OCI-LY3 (cell line): ENCODE results near the gene PTPRM.

Source experiments
- H2AFZ ChIP-seq: fragments of 200-600, 300-600 bp; shearing (Covaris generic); 2 replicates; pipeline ENCODE4 v1.6.0; 2014; ENCODE audit warnings: antibody characterized with exemption, low read depth, low read length
- H3K27ac ChIP-seq: fragments of 200-600, 300-600 bp; sonication (generic); 2 replicates; pipeline ENCODE4 v1.5.1; 2014; ENCODE audit warnings: mild to moderate bottlenecking, low read length, moderate library complexity, mixed read lengths
- H3K27me3 ChIP-seq: fragments of 200-600, 300-600 bp; sonication (generic); 2 replicates; pipeline ENCODE4 v1.6.1; 2014; ENCODE audit warnings: low read depth, low read length, mixed read lengths
- H3K36me3 ChIP-seq: fragments of 200-600, 300-600 bp; sonication (generic); replicated peaks from 2 replicates; pipeline ENCODE3; 2014; ENCODE audit warnings: low read depth, low read length, mixed read lengths
- H3K4me1 ChIP-seq: fragments of 300-600, 200-600 bp; sonication (generic); 2 replicates; pipeline ENCODE4 v1.6.1; 2014; ENCODE audit warnings: low read length, mixed read lengths
- H3K4me2 ChIP-seq: fragments of 200-600, 300-600 bp; sonication (generic); 2 replicates; pipeline ENCODE4 v1.6.1; 2014; ENCODE audit warnings: low read length, mixed read lengths
- H3K4me3 ChIP-seq: fragments of 300-600, 200-600 bp; sonication (generic); 2 replicates; pipeline ENCODE4 v1.5.1; 2014; ENCODE audit warnings: antibody characterized with exemption, mild to moderate bottlenecking, low read length, moderate library complexity
- H3K79me2 ChIP-seq: fragments of 300-600, 200-600 bp; shearing (Covaris generic); 2 replicates; pipeline ENCODE4 v1.6.1; 2014; ENCODE audit warnings: mild to moderate bottlenecking, low read length, mixed read lengths
- H3K9ac ChIP-seq: fragments of 300-600, 200-600 bp; shearing (Covaris generic); 2 replicates; pipeline ENCODE4 v1.6.0; 2014; ENCODE audit warnings: mild to moderate bottlenecking, low read length, moderate library complexity
- H3K9me3 ChIP-seq: fragments of 200-600, 300-600 bp; shearing (Covaris generic); 2 replicates; pipeline ENCODE4 v1.6.1; 2014; ENCODE audit warnings: low read length, mixed read lengths; ENCODE audit not compliant: insufficient read depth
- H4K20me1 ChIP-seq: fragments of 200-600, 300-600 bp; sonication (generic); 2 replicates; pipeline ENCODE4 v1.6.1; 2016; ENCODE audit warnings: low read length, mixed read lengths; ENCODE audit not compliant: insufficient read depth
- CTCF ChIP-seq: fragments of 200-600, 300-600 bp; sonication (generic); IDR thresholded peaks from 2 replicates; pipeline ENCODE4 v1.5.1; 2014; ENCODE audit warnings: antibody characterized with exemption, low read length, low read depth
- EZH2phosphoT487 ChIP-seq: fragments of 200-600 bp; shearing (Covaris generic); IDR thresholded peaks from 2 replicates; pipeline ENCODE4 v1.6.1; 2018; ENCODE audit warnings: antibody characterized with exemption, mixed run types, low read depth

The PTPRM gene

GRCh38 chr18:7754725-7755181 lies 187.6 kb downstream of the PTPRM start:
- no peaks in the 10 kb centered on the region; the same call in 1 of the 2 replicates for H3K27me3 ChIP-seq
- no peaks in the 10 kb centered on the region for H4K20me1 ChIP-seq
- H3K4me3 ChIP-seq: no peak overlapping the region
- no peaks in the 10 kb centered on the region for H3K4me1 ChIP-seq
- H3K9me3 ChIP-seq: no peaks in the 10 kb centered on the region
- no peak overlapping the region for H3K4me2 ChIP-seq
- no peaks in the 10 kb centered on the region for H3K36me3 ChIP-seq
- no peaks in the 10 kb centered on the region for H3K79me2 ChIP-seq
- TF ChIP-seq EZH2phosphoT487 (no peak), CTCF (no peak)
- H2AFZ ChIP-seq: no peak overlapping the region
- H3K27ac ChIP-seq: no peak overlapping the region
- no peak overlapping the region for H3K9ac ChIP-seq

DNA sequence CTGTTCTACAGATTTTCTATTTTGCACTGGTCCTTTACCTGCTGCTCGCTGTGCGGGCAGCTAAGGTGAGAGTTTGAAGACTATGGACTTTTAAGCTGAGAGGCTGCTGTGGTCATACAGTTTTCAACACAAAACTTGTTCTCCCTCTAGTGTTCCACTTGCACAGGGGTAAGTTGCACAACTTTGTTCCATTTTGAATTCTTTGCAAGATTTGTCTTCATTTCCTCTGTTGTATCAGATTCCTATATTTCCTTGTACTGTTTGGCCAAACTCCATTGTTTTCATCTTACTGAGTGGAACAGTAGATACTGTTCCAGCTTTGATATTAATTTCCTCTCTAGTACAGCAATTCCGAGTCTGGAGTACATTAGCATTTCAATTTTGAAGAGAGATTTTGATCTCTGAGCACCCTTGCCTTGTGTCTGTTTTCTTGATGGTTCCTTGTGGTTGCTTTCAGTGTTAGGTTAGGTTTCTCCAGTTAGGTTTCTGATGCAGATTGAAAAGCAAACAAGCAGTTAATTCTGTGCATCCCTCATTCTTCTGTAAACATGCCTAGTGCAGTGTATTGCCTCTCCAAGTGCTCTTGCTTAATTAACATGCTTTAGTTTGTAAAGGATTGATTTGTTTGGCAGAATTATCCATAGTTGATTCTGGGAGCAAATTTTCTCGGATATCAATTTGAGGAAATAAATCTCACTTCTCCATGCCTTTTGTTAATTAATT lies 188.8 kb downstream of the PTPRM start:
- H3K4me3 ChIP-seq: no peak overlapping the region
- no peaks in the 10 kb centered on the region for H3K9me3 ChIP-seq
- no peak overlapping the region for H3K9ac ChIP-seq
- H3K27me3 ChIP-seq: no peaks in the 10 kb centered on the region; the same call in 1 of the 2 replicates
- H2AFZ ChIP-seq: no peak overlapping the region
- TF ChIP-seq CTCF: no peak
- no peak for TF ChIP-seq EZH2phosphoT487
- no peaks in the 10 kb centered on the region for H4K20me1 ChIP-seq
- H3K79me2 ChIP-seq: no peaks in the 10 kb centered on the region
- no peaks in the 10 kb centered on the region for H3K4me1 ChIP-seq
- no peak overlapping the region for H3K27ac ChIP-seq
- H3K36me3 ChIP-seq: no peaks in the 10 kb centered on the region
- no peak overlapping the region for H3K4me2 ChIP-seq

DNA sequence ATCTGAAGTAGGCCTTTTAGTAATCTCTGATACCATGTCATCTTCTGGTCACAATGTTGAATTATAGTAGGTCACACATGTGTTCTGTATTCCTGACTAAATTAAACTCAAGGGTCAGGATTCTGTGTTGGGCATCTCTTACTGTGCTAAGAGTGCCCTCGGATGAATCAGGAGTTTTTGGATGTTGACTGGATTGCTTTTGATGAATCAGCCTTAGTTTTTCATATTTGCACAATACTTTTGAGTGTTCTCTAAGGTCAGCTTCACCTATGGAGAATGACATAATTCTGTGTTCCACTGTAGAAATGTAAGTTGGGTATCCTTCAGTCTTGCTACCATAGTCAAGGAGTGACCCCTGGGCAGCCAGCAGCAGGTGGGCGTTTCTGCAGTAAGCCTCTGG lies 190.1 kb downstream of the PTPRM start:
- no peaks in the 10 kb centered on the region for H3K36me3 ChIP-seq
- no peaks in the 10 kb centered on the region for H4K20me1 ChIP-seq
- no peak for TF ChIP-seq EZH2phosphoT487
- TF ChIP-seq CTCF: no peak
- H3K79me2 ChIP-seq: no peaks in the 10 kb centered on the region
- H3K27me3 ChIP-seq: no peaks in the 10 kb centered on the region; the same call in 1 of the 2 replicates
- no peaks in the 10 kb centered on the region for H3K4me1 ChIP-seq
- no peak overlapping the region for H3K4me3 ChIP-seq
- H3K9me3 ChIP-seq: no peaks in the 10 kb centered on the region
- no peak overlapping the region for H3K27ac ChIP-seq
- H3K4me2 ChIP-seq: no peak overlapping the region
- H3K9ac ChIP-seq: no peak overlapping the region
- H2AFZ ChIP-seq: no peak overlapping the region

DNA sequence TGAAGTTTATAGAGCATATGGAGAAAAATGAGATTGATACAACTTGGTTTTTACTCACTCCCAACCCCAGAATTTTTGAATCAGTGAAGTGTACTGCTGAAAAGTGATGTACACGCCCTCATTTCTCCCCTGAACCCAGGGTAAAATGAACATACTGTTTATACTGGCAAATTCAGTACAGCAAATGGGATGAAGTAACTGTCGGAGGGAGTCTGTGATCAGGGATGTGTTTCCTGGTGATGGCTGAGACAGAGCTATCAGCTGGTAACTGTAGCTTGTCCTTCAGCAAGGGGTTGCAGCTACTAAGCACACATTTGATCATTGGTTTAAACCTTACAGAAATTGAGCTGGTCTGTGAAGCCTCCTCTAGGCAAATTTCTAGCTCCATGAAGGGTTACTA lies 191.6 kb downstream of the PTPRM start:
- H3K4me2 ChIP-seq: no peak overlapping the region
- no peak overlapping the region for H3K9ac ChIP-seq
- no peak overlapping the region for H3K27ac ChIP-seq
- no peaks in the 10 kb centered on the region for H3K9me3 ChIP-seq
- H4K20me1 ChIP-seq: no peaks in the 10 kb centered on the region
- H3K27me3 ChIP-seq: no peaks in the 10 kb centered on the region; the same call in 1 of the 2 replicates
- TF ChIP-seq CTCF (no peak), EZH2phosphoT487 (no peak)
- no peak overlapping the region for H3K4me3 ChIP-seq
- H3K4me1 ChIP-seq: no peaks in the 10 kb centered on the region
- no peaks in the 10 kb centered on the region for H3K36me3 ChIP-seq
- no peak overlapping the region for H2AFZ ChIP-seq
- no peaks in the 10 kb centered on the region for H3K79me2 ChIP-seq
